H54 (cell line): ENCODE measurements around the gene SIAH3.
"Not testable (repeated sequence)": the region's sequence is repeated elsewhere in the genome, so short reads cannot be mapped to it uniquely, and the experiment has no call there.

Experiments
- DNase-seq: peaks from one replicate; pipeline ENCODE4 v3.0.0; 2011; ENCODE audit warnings: low spot score, mixed read lengths; ENCODE audit not compliant: insufficient read length
- FAIRE-seq: peaks from 3 replicates; lab custom pipeline; 2011; peaks lifted over from hg19 to GRCh38; lab: Jason Lieb, UNC
- POLR2A ChIP-seq: IDR thresholded peaks from 2 replicates; pipeline ENCODE4 v1.6.1; 2011; ENCODE audit warnings: low read depth, mild to moderate bottlenecking, low read length

SIAH3 gene

GRCh38 chr13:45876781-45877180 lies 25.2 kb upstream of the SIAH3 start:
- TF ChIP-seq POLR2A, result no peak
- no peak for FAIRE-seq
- no peak for DNase-seq

- no peak for DNase-seq
- no peak for FAIRE-seq
- no peak for TF ChIP-seq POLR2A
Measured at GRCh38 chr13:45875951-45876350, 24.4 kb upstream of the SIAH3 start.

GRCh38 chr13:45873491-45874325 lies 22.2 kb upstream of the SIAH3 start:
- TF ChIP-seq POLR2A, result no peak
- FAIRE-seq (no peak), DNase-seq (no peak)

- TF ChIP-seq POLR2A, result no peak
- FAIRE-seq (no peak), DNase-seq (no peak)
Measured at GRCh38 chr13:45872566-45872965, 21.0 kb upstream of the SIAH3 start.

GRCh38 chr13:45871201-45871600 lies 19.6 kb upstream of the SIAH3 start:
- not testable (repeated sequence) for DNase-seq, FAIRE-seq

- no peak for DNase-seq
- no peak for TF ChIP-seq POLR2A
- FAIRE-seq, result no peak
Measured at GRCh38 chr13:45870232-45870631, 18.7 kb upstream of the SIAH3 start.

- DNase-seq, result no peak
- no peak for TF ChIP-seq POLR2A
- no peak for FAIRE-seq
Measured at GRCh38 chr13:45865414-45865813, 13.9 kb upstream of the SIAH3 start.

- DNase-seq (no peak), FAIRE-seq (no peak)
Measured at GRCh38 chr13:45863709-45864590, 12.4 kb upstream of the SIAH3 start.

GRCh38 chr13:45861322-45861721 lies 9.8 kb upstream of the SIAH3 start:
- no peak for TF ChIP-seq POLR2A
- no peak for FAIRE-seq
- DNase-seq, result no peak

More at GRCh38 chr13:45863709-45864590, 12.4 kb upstream of the SIAH3 start:
- no peak for TF ChIP-seq POLR2A

- no peak for FAIRE-seq
Measured at GRCh38 chr13:45860240-45860639, 8.7 kb upstream of the SIAH3 start.

GRCh38 chr13:45859705-45860104 lies 8.2 kb upstream of the SIAH3 start:
- no peak for FAIRE-seq
- no peak for DNase-seq
- no peak for TF ChIP-seq POLR2A

More at GRCh38 chr13:45860240-45860639, 8.7 kb upstream of the SIAH3 start:
- TF ChIP-seq POLR2A, result no peak
- DNase-seq, result no peak

GRCh38 chr13:45852494-45852893 lies 941 bp upstream of the SIAH3 start:
- FAIRE-seq, result no peak
- DNase-seq, result no peak
- no peak for TF ChIP-seq POLR2A

GRCh38 chr13:45851956-45852355 lies 403 bp upstream of the SIAH3 start:
- DNase-seq (no peak), FAIRE-seq (no peak)
- TF ChIP-seq POLR2A, result no peak

GRCh38 chr13:45850027-45850613 lies 1.4 kb downstream of the SIAH3 start:
- FAIRE-seq (no peak), DNase-seq (no peak)
- TF ChIP-seq POLR2A, result no peak
